Tongue (tissue), 2 donors: ENCODE results near the gene ELFN1. TPM values are rescaled to one million over a fixed set of nuclear protein-coding genes. Genes with fewer than 3 reads are reported as not detected.

Experiments
- DNase-seq: peaks from one replicate; pipeline ENCODE4 v3.0.0-alpha.2; 2015
- total RNA-seq: library from RNA; depleted of rRNA; stranded (reverse); fragments of >200 nt; gene quantifications from one replicate; pipeline ENCODE4 v1.2.3, GENCODE V29; 2014

ELFN1 gene
- total RNA-seq, 1 donor from 2014 or later = 4.3 TPM

DNA sequence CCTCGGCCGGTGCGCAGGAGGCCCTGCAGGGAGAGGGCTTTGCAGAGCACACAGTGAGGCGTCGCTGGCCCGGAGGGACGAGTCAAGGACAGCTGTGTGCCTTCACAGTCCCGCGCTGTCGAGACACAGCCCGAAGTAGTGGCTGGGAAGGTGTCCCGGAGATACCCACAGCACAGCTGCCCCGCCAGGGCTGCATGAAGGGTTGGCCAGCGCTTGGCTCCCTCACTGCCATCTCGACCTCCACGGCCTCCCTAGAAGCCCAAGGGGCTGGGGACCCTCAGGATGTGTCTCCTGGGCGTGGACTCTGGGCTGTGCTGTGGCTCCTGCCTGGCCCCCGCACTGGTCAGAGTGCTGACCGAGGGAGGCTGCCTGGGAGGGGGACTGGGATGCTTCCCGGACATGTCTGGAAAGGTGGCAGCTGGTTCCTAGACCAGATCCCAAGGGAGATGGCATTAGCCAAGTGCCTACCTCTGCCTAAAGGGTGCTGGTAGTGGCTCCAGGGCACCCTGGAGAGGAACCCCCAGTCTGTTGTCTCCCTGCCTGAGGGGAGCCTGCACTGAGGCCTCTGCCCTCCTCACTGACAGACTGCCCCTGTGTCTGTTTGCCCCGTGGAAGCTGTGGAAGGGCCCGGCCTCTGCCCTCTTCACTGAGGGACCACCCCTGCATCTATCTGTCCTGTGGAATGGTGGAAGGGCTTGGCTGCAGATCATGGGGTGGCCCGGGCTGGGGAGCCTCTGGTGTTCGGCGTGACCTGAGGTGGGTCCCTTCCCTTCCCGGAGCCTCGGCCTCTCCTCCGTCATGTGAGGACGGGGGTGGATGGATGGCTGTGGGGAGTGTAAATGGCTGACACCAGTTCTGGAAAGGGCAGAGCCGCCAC, 5.8 kb downstream of the ELFN1 start:
- DNase-seq = no peak

DNA sequence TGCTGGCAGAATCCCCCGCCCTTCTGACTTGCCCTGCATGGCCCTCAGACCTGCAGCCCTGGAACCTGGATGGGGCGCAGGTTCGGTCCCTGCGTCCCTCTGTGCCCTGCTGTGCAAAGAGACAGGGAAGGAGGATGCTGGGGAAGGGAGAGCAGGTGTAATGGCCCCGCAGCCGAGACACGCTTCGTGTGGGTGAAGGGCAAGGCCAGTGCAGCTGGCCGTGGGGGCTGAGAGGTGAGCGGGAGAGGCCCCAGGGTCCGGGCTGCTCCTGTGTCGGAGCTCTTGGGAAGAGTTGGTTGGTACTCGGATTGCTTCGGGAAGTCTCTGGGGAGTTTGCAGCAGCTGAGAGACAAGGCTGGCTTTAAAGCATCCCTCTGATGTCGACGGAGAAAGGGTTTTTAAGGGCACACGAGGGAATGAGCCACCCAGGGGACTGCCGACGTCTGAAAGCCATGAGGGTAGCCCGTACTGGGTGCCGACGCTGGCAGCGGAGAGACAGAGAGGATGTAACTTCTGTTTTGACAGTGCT, 6.5 kb downstream of the ELFN1 start:
- DNase-seq = no peak

DNA sequence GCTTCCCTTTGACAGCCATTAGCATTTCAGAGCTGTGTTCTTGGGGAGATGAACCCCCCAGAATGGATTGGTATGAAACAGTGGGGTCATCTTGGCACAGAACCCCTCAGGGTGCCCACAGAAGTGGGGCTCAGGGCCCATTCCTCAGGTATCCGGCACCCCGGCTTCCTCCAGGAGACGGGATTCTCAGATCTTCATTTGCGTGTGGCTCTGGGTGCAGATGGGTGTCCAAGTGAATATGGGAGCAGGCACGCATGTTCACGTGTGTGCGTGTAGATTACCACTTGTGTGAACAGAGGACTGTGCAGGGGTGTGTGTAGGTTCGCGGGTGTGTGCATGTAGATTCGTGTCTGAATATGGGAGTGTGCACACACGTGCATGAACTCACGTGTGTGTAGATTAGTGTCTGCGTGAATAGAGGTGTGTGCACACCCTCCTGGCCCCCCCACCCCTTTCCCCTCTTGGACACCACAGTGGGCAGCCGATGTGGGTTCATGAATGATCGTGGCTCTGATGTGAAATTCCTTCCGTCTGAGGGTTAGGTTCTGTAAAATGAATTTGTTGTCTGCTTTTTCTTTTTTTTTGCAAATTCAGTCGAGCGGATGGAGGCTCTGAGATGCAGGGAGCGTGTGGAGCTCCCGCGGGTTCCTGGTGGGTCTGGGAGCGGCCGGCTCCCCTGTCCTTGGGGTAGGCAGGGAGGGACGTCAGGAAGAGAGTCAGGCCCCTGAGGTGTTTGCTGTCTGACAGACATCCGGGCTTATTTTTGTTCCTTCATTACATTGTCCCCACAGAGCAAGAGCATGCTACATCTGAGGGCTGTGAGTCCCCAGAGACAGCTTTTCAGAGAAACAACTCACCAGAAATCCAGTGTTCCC, 7.4 kb downstream of the ELFN1 start:
- DNase-seq = no peak

DNA sequence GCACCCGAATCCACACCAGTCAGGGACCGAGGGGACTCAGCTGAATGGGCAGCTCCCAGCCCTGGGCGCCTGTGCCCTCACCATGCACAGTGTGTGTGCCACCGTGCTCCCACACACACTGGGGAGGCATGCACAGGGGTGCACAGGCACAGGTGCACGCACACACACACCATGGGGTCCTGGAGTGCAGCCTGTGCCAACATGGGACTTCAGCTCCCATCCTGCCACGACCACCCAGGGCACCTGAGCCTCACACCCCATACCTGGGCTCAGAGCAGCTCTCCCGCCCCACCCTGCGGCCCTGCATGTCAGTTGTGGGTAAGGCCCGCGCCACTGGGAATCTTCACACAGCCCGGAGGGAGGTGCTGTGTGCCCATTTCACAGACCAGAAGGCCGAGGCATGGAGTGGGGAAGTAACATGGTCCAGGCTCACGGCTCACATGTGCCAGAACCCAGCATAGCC, 8.0 kb downstream of the ELFN1 start:
- DNase-seq = no peak

DNA sequence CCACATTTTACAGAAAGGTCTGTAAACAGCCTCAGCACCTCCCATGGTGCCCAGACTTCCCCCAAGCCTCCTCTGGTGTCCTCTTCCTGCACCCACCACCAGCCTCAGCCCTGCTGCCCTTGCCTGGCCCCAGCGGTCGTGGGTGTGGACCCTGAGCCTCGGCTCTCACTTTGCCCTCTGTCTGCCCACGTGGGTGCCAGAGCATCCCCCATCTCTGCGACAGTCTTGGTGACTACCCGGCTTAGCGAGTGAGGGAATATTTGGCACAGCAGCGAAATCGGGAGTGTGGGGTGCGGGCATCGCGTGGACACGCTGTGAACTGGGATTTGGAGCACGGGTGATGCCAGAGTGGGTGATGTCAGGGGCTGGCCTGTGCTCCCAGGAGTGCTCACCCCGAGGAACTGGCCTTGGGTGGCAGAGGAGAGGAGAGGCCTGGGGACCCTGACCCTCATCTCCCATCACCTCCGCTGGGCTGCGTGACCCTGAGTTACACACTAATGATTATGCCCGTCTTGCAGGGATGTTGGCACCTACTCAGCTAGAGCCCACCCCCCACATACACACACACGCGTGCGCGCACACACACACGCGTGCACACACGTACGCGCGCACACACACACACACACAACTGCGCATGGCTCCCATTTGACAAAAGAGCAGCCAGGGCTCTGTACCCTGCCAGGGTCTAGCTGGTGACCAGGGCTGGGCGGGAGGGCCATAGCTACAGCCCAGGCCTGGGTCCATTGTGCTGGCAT, 8.7 kb downstream of the ELFN1 start:
- no peak for DNase-seq

DNA sequence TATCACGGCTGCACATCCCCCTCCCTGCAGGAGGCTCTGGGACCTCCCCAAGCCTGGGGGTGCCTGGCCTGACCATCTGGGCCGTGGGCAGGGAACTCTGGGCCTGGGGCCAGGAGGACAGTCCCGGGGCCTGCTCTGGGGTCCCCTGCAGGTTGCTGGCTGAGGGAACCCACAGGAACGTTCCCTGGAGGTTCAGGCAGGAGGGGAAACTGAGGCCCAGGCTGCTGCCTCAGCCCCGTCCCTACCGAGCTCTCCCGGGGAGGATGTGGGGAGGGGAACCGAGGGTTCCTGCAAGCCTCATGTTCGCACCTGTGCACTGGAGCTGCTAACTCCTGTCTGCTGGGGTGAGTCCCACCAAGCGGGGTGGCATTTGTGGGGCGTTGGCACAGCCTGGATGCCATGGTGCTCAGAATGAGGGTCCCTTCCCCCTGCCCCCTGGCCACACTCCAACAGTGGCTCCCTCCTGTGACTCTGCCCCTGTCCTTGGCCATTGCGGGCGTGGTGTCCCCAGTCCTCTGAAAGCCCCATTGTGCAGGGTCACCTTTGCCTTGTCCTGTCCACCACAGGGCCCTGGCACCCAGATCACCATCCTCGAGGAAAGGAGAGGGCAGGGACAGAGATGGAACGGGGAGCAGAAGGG, 9.4 kb downstream of the ELFN1 start:
- no peak for DNase-seq

DNA sequence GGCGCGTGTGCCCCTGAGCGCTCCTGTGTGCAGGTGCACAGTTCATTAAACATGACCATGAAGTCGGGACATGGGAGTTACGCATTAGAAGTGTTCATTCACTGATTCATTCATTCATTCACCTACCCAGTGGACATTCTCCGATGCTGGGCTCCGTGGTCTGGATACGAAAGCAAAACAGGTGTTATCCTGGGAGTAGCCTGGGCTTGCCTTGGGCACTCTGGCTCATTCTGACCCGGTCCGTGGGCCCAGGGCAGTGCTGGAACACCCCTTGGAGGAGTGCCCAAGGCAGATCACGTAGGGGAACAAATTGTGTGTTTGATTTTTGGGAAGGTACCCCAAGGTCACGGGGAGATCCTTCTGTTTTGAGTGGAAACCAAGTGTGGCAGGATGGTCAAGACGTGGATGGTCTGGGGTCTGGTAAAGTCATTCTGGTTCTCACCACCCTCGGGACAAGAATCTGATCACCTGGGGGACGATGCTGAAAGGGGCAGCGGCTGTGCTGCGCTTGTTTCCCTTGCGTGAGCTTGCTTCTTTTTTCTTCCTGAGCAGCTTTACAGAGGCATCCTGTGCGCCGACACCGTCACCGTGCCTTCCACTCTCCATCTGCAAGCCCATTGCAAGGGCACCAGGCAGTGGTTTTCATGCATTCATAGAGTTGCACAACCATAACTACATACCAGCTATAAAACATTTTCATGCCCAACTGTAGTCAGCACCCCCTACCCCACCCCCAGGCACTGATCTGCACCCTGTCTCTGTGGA, 10.1 kb downstream of the ELFN1 start:
- no peak for DNase-seq

DNA sequence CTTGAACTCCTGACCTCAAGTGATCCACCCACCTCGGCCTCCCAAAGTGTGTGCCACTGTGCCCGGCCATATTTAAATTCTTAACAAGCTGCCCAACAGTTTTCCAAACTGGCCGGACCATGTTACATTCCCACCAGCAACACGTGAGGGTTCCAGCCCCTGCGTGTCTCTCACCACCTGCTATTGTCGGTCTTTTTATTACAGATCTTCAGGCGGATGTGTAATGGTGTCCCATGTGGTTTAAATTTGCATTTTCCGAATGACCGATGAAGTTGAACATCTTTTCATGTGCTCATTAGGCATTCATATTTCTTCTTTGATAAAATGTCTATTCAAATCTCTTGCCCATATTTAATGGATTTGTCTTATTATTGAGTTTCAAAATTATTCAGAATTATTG, 11.5 kb downstream of the ELFN1 start:
- no peak for DNase-seq

DNA sequence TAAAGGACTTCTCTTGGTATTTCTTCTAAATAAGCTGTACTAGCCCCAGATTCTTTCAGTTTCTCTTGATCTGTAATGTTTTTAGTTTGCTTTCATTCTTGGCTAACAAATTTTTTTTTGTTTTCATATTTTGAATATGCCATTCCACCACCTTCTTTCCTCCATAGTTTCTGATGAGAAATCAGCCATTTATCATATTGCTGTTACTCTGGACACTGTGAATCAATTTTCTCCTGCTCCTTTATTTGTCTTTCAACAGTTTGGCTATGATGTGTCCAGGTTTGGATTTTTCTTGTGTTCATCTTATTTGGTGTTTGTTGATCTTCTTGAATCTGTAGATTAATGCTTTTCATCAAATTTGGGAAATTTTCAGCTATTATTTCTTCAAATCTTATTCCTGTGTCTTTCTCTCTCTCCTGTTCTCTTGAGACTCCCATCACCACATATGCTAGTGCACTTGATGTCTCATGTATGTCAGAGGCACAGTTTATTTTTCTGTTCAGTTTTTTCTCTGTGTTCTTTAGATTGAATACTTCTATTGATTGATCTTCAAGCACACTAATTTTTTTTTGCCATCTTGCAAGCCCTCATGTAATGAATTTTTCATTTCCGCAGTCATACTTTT, 15.0 kb downstream of the ELFN1 start:
- DNase-seq = no peak

DNA sequence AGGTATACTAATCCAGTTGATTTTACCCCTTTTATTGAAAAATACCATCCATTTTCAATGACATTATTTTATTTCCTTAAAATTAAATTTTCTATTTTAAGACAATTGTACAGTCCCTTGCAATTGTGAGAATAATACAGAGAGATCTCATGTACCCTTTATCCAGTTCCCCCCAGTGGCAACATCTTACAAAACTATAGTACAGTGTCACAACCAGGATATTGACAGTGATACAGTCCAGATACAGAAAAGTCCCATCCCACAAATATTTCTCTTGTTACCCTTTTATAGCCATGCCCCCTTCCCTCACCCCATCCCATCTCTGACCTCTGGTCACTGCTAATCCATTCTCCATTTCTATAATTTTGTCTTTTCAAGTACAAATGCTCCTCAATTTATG, 18.5 kb downstream of the ELFN1 start:
- no peak for DNase-seq

DNA sequence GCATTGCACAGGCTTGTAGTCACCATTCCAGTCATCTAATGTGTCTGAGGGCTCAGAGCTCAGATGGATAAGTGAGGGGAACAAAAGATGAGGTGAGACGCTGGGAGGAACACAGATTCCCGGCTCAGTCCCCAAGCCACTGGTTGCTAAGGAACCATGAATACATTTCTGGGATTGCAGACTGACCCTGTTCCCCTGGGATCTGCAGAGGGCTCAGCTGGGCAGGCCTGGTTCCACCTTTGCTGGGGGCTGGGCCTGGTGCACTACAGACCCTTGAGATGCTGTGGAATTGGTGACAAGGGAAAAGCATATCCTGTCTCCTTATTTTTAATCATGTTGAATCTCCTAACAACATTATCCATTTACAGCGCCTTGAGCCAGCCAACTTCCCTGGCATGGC, 19.2 kb downstream of the ELFN1 start:
- DNase-seq = no peak

DNA sequence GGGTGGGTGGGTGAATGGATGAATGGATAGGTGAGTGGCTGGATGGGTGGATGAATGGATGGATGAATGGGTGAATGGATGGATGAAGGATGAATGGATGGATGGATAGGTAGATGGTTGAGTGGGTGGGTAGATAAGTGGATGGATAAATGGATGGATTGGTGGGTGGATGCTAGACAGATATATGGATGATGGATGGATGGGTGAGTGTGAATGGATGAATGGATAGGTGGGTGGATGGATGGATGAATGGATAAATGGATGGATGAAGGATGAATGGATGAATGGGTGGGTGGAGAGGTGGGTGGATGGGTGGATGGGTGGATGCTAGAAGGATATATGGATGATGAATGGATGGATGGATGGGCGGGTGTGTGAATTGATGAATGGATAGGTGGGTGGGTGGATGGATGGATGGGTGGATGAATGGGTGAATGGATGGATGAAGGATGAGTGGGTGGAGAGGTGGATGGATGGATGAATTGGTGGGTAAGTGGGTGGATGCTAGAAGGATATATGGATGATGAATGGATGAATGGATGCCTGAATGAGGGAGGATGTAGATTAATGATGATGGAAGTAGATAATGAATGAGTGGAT, 20.4 kb downstream of the ELFN1 start:
- DNase-seq = no peak

DNA sequence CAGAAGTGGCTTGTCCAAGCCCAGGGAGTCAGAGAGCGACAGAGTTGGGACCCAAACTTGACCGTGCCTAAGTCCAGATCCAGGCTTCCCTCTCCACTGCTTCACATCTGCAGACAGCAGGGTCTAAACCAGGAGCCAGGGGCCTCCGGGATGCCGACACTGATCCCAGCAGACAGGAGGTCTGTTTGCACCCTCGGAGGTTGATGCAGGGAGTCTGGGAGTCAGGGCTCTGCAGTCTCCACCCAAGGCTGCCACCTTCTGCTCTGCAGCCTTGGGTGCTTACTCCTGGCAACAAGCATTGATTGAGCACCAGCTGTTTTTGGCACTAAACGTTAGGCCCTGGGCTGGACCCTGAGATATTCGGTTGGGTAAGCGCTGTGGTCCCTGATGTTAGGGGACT, 21.0 kb downstream of the ELFN1 start:
- no peak for DNase-seq

DNA sequence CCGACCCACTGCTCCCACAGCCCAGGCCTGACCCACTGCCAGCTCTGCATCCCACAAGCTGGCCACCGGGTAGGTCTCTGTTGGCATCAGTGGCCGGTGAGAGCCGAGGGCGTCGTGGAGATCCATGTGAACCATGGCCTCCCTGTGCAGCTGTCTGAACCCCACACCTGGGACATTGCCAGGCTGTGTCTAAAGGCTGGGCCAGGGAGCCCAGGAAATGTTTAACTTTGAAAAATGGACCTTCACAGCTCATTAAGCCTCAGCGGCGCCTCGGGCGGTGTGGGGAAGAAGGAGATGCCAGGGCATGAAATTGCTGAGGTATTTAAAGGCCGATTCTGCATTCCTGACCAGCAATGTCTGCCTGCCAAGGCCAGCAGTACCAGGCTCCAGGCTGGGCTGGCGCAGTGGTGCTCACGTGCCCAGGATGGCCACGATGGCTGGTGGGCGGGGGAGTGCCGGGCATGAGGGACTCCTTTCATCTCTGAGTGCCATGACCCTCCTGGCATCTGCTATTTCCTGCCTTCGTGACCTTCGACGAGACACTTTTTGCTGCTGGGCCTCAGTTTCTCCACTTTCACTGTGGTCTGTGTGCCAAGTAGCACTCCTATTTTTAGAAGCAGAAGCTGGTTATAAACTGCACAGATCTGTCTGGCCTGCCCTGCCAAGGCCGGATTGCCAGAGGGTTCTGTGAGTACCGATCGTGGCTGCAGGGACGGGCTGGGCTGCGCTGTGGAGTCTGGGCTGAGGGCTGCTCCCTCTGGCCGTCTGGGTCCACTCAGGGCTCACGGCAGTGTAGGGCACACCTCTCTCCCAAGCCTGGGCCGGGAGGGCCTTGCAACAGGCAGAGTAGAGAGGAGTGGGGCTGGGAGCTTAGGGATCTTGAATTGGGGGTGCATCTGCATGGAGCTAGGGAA, 21.8 kb downstream of the ELFN1 start:
- peak; percentile 63 for DNase-seq

DNA sequence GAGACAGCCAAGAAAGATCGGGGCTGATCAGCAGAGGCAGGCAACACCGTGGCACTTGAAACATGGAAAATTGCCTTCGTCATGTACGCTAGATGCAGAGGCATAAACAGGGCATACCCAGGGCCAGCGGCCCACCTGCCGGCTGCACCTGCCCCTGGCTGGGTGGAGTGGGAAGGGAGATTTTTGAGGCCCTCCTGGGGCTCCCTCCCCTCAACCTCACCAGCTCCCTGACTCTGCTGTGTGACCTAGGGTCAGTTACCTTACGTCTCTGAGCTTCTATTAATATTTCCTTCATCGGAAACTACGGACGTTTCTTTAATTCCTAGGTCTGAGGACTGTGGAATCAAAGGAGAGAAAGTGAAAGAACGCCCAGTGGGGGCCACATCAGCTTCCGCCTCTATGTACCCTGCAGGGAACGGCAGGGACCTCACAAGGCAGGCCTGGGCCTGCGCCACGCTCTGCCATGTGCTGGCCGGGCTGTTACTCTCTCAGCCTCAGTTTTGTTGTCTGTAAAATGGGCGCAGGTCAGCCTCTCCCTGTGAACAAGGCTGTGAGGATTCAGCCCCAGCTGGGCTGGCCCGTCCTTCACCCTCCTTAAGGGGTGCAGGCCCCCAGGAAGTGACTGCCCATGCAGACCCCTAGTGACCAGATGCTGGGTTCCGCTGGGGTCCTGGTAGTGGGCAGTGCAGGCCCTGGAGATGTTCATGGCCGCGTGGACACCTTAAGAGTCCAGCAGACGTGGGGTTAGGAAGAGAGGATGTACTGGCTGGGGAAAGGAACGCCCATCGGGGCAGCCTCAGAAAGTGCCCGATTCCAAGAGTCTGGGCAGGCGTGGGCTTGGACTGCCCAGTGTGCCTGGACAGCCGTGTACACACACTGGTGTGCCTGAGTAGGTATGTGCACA, 22.7 kb downstream of the ELFN1 start:
- DNase-seq = no peak

DNA sequence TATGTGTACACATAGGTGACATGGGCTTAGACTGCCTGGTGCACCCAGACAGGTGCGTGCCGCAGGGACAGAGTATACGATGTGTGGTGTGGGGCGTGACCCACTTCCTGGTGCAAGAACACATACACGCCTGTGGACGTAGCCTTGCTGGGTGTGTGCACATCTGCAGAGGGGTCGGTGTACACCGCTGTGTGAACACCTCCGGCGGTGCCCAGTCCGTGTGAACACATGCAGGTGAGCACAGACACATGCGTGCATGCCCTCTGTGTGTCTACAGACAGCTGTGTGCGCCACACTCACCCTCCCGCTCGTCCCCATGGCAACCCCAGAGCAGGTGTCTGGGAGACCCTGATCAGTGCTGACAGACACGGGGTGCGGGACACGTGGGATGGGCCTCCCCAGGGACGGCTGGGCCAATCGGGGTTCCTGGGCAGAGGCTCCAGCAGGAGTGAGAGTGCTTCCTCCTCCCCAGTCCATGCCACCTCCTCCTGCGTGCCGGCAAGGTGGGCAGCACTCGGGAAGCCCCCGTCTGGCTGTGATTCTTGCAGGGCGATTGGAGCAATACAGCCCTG, 23.4 kb downstream of the ELFN1 start:
- peak; percentile 44 for DNase-seq

DNA sequence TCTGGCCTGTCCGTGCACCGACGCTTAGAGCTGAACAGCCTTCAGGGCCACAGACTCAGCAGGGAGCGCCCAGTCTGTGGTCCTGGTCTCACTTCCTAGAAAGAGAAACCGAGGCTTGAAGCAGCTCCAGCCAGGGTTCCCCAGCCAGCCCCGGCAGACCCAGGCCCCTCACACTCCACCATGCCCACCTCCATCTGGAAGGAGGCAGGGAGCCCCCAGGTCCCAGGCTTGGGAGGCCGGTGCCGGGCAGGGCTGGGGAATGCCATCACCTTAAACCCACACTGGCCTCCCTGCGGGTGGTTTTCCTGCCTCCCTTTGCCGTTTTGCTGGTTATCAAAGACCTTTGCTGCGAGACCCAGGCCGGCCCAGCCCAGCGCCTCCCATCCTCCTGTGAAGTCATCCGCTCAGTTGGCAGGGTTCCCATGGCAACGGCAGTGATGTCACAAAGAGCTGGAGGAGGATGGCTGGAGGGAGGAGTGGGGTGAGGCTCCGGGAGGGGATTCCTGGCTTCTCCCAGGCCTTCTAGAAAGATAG, 24.0 kb downstream of the ELFN1 start:
- DNase-seq = peak; percentile 90
